Type B pancreatic cell (in vitro differentiated cells): ENCODE results near the gene HLA-C. TPM values are rescaled to one million over a fixed set of nuclear protein-coding genes. Genes with fewer than 3 reads are reported as not detected.
A peak's percentile ranks its signal among the peaks of the same experiment; 100 is the strongest.
"Not testable (repeated sequence)": the region's sequence is repeated elsewhere in the genome, so short reads cannot be mapped to it uniquely, and the experiment has no call there.

Source experiments
- DNase-seq: peaks from one replicate; pipeline ENCODE4 v3.0.0; 2021; ENCODE audit warnings: mixed read lengths; ENCODE audit not compliant: unreplicated experiment; ENCODE audit errors: extremely low spot score
- H3K27ac Mint-ChIP-seq: 2 replicates; pipeline ENCODE4 v1.8.0; 2021; ENCODE audit warnings: mild to moderate bottlenecking, mixed read lengths
- H3K27me3 Mint-ChIP-seq: 2 replicates; pipeline ENCODE4 v1.8.0; 2021; ENCODE audit warnings: mixed read lengths
- H3K36me3 Mint-ChIP-seq: 2 replicates; pipeline ENCODE4 v1.8.0; 2021; ENCODE audit warnings: mixed read lengths
- H3K4me1 Mint-ChIP-seq: one replicate; pipeline ENCODE4 v1.8.0; 2021; ENCODE audit warnings: mixed read lengths; ENCODE audit not compliant: unreplicated experiment
- H3K4me3 Mint-ChIP-seq: 2 replicates; pipeline ENCODE4 v1.8.0; 2021; ENCODE audit warnings: mild to moderate bottlenecking, mixed read lengths
- H3K9me3 Mint-ChIP-seq: 2 replicates; pipeline ENCODE4 v1.8.0; 2021; ENCODE audit warnings: mixed read lengths
- CTCF ChIP-seq: fragments of 200-600 bp; sonication (generic); conservative IDR thresholded peaks from 2 replicates; pipeline ENCODE4 v1.5.0; 2021; ENCODE audit warnings: antibody characterized with exemption, mild to moderate bottlenecking
- total RNA-seq: library from RNA; stranded (reverse); gene quantifications from 2 replicates; pipeline ENCODE4 v1.2.1, GENCODE V29; 2021; ENCODE audit warnings: low replicate concordance

Gene HLA-C
- total RNA-seq, 1 donor from 2014 or later: 188 TPM

- no peaks in the 10 kb centered on the region for H3K4me1 Mint-ChIP-seq
- H3K9me3 Mint-ChIP-seq: no peaks in the 10 kb centered on the region
- H3K27me3 Mint-ChIP-seq: peaks cover 70% of the 10 kb centered on the region
- no peak for DNase-seq
- peak overlapping the region; percentile 63 for H3K27ac Mint-ChIP-seq
- TF ChIP-seq CTCF: no peak
- H3K4me3 Mint-ChIP-seq: no peak overlapping the region
- peaks cover 4% of the 10 kb centered on the region for H3K36me3 Mint-ChIP-seq
Measured at GRCh38 chr6:31268836-31269235, 3.1 kb downstream of the HLA-C start.

GRCh38 chr6:31268369-31268765 is 3.5 kb downstream of the HLA-C start:
- TF ChIP-seq CTCF: no peak
- Mint-ChIP-seq H3K4me3 (no peak overlapping the region), H3K36me3 (peaks cover 4% of the 10 kb centered on the region), H3K27me3 (peaks cover 65% of the 10 kb centered on the region), H3K27ac (no peak overlapping the region), H3K9me3 (no peaks in the 10 kb centered on the region), H3K4me1 (no peaks in the 10 kb centered on the region)
- no peak for DNase-seq

DNA sequence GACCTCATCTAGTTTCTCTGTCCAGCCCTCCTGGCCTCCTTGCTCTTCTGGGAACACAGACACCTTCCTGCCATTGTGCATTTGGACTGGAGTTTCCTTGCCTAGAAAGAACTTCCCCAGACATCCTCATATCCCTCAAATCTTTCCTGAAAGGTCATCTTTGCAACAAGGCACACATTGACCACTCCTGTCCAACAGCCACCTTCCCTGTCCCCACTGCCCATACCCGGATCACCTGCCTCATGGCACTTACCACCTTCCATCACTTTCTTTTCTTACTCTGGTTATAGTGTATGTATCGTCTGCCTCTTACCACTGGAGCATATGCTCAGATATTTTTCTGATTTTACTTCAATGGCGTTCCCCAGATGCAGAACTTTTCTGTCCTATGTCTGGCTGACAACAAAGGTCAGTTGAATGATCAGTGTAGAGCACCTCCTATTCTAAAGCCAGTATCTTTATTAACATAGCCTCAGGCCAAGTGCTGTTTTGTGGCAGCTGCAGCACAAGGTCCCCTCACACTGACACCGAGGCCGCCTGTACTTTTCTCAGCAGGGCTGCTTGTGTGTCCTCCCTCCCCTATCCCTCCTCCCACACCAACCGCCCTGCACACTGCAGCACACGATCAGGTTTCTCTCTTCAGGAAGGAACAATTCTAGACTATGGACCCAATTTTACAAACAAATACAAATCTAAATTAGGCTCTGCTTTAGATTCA is 4.1 kb downstream of the HLA-C start:
- TF ChIP-seq CTCF: no peak
- H3K27ac Mint-ChIP-seq: no peak overlapping the region
- no peaks in the 10 kb centered on the region for H3K9me3 Mint-ChIP-seq
- H3K27me3 Mint-ChIP-seq: peaks cover 59% of the 10 kb centered on the region
- DNase-seq: no peak
- no peak overlapping the region for H3K4me3 Mint-ChIP-seq
- H3K4me1 Mint-ChIP-seq: no peaks in the 10 kb centered on the region
- peaks cover 4% of the 10 kb centered on the region for H3K36me3 Mint-ChIP-seq

- Mint-ChIP-seq H3K9me3 (no peaks in the 10 kb centered on the region), H3K4me1 (no peaks in the 10 kb centered on the region), H3K4me3 (no peak overlapping the region), H3K27me3 (peaks cover 49% of the 10 kb centered on the region), H3K36me3 (peaks cover 4% of the 10 kb centered on the region), H3K27ac (no peak overlapping the region)
- TF ChIP-seq CTCF: no peak
- DNase-seq: no peak
Measured at GRCh38 chr6:31266567-31267360, 5.1 kb downstream of the HLA-C start.

GRCh38 chr6:31265926-31266325 is 6.0 kb downstream of the HLA-C start:
- no peak for DNase-seq
- no peaks in the 10 kb centered on the region for H3K9me3 Mint-ChIP-seq
- H3K36me3 Mint-ChIP-seq: peaks cover 4% of the 10 kb centered on the region
- H3K27me3 Mint-ChIP-seq: peaks cover 48% of the 10 kb centered on the region
- no peak overlapping the region for H3K27ac Mint-ChIP-seq
- TF ChIP-seq CTCF: no peak
- H3K4me3 Mint-ChIP-seq: no peak overlapping the region
- H3K4me1 Mint-ChIP-seq: no peaks in the 10 kb centered on the region

DNA sequence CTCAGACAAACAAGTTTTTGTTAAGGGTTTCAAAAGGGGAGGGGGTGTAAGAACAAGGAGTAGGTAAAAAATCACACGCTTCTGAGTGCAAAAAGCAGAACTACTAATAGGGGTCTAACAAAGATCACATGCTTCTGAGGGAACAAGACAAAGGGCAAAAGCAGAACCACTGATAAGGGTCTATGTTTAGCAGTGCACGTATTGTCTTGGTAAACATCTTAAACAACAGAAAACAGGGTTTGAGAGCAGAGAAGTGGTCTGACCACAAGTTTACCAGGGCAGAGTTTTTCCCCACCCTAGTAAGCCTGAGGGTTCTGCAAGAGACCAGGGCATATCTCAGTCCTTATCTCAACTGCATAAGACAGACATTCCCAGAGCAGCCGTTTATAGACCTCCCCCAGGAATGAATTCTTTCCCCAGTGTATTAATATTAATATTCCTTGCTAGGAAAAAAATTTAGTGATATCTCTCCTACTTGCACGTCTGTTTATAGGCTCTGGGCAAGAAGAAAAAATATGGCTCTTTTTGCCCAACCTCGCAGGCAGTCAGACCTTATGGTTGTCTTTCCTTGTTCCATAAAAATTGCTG is 8.5 kb downstream of the HLA-C start:
- not testable (repeated sequence) for DNase-seq, H3K4me3 Mint-ChIP-seq, H3K36me3 Mint-ChIP-seq, H3K4me1 Mint-ChIP-seq, H3K9me3 Mint-ChIP-seq, H3K27ac Mint-ChIP-seq
- peaks cover 33% of the 10 kb centered on the region for H3K27me3 Mint-ChIP-seq

DNA sequence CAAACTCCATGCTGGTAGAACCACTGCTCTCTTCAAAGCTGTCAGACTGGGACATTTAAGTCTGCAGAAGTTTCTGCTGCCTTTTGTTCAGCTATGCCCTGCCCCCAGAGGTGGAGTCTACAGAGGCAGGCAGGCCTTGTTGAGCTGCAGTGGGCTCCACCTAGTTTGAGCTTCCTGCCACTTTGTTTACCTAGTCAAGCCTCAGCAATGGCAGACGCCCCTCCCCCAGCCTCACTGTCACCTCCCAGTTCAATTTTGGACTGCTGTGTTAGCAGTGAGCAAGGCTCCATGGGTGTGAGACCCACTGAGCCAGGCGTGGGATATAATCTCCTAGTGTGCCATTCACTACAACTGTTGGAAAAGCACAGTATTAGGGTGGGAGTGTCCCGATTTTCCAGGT is 11.9 kb downstream of the HLA-C start:
- DNase-seq, H3K27ac Mint-ChIP-seq, H3K4me1 Mint-ChIP-seq, H3K4me3 Mint-ChIP-seq, H3K9me3 Mint-ChIP-seq, H3K36me3 Mint-ChIP-seq: not testable (repeated sequence)
- H3K27me3 Mint-ChIP-seq: peaks cover 21% of the 10 kb centered on the region
